WTC11 (cell line): ENCODE data around the gene CYP2F1. TPM values are rescaled to one million over a fixed set of nuclear protein-coding genes. Genes with fewer than 3 reads are reported as not detected.
"Not testable (repeated sequence)": the region's sequence is repeated elsewhere in the genome, so short reads cannot be mapped to it uniquely, and the experiment has no call there.

Experiments
- ATAC-seq: fragments of 200-7000 bp; cut with Tn5 transposase; 2 replicates; pipeline ENCODE4 v1.10.0; 2021; ENCODE audit warnings: mild to moderate bottlenecking, moderate library complexity
- CTCF ChIA-PET: fragments of 300-600 bp; sonication (Branson Sonifier 250); formaldehyde crosslinking; loops from one replicate; lab custom pipeline; 2021; ENCODE audit warnings: antibody characterized with exemption; lab: Charles Lee
- POLR2A ChIA-PET: fragments of 350-600 bp; sonication (Branson Sonifier 250); formaldehyde crosslinking; loops from one replicate; lab custom pipeline; 2021; ENCODE audit warnings: antibody characterized with exemption; lab: Charles Lee
- DNase-seq: peaks from one replicate; pipeline ENCODE4 v3.0.0; 2021; ENCODE audit warnings: low spot score
- H3K27ac Mint-ChIP-seq: 2 replicates; pipeline ENCODE4 v1.8.0; 2021; ENCODE audit warnings: mixed read lengths
- H3K27me3 Mint-ChIP-seq: 2 replicates; pipeline ENCODE4 v1.8.0; 2021; ENCODE audit warnings: low read depth, mild to moderate bottlenecking, moderate library complexity, mixed read lengths
- H3K36me3 Mint-ChIP-seq: 2 replicates; pipeline ENCODE4 v1.8.0; 2021; ENCODE audit warnings: mixed read lengths
- H3K4me1 Mint-ChIP-seq: 2 replicates; pipeline ENCODE4 v1.8.0; 2022; ENCODE audit warnings: mixed read lengths
- H3K4me3 Mint-ChIP-seq: 2 replicates; pipeline ENCODE4 v1.8.0; 2021; ENCODE audit warnings: mild to moderate bottlenecking, moderate library complexity, mixed read lengths
- H3K9me3 Mint-ChIP-seq: 2 replicates; pipeline ENCODE4 v1.8.0; 2021; ENCODE audit warnings: mixed read lengths
- IRF2 ChIP-seq: sonication (generic); formaldehyde crosslinking; IDR thresholded peaks from 2 replicates; pipeline ENCODE4 v1.8.0; 2022; ENCODE audit warnings: low read depth, missing genetic modification reagents, borderline replicate concordance
- NFATC4 ChIP-seq: fragments of 250-450 bp; sonication (Bioruptor Pico); IDR thresholded peaks from 2 replicates; pipeline ENCODE4 v1.9.0; 2021; ENCODE audit warnings: mild to moderate bottlenecking
- TEAD1 ChIP-seq: sonication (generic); formaldehyde crosslinking; IDR thresholded peaks from 2 replicates; pipeline ENCODE4 v1.8.0; 2022; ENCODE audit warnings: mild to moderate bottlenecking, missing genetic modification reagents
- TP53 ChIP-seq: sonication (generic); formaldehyde crosslinking; IDR thresholded peaks from 2 replicates; pipeline ENCODE4 v1.8.1; 2023; ENCODE audit warnings: mild to moderate bottlenecking, missing genetic modification reagents
- ZNF121 ChIP-seq: sonication (generic); formaldehyde crosslinking; IDR thresholded peaks from 2 replicates; pipeline ENCODE4 v1.8.0; 2023; ENCODE audit warnings: missing genetic modification reagents
- ZNF138 ChIP-seq: sonication (generic); formaldehyde crosslinking; conservative IDR thresholded peaks from 2 replicates; pipeline ENCODE4 v1.8.1; 2022; ENCODE audit warnings: mild to moderate bottlenecking, moderate library complexity, missing genetic modification reagents
- total RNA-seq: library from RNA; stranded (reverse); gene quantifications from 3 replicates; pipeline ENCODE4 v1.2.3, GENCODE V29; 2021
- TF ChIP-seq, protein P1 (sequence below): sonication (generic); formaldehyde crosslinking; IDR thresholded peaks from 2 replicates; pipeline ENCODE4 v1.8.1; 2023; ENCODE audit warnings: mild to moderate bottlenecking, missing genetic modification reagents, moderate library complexity
- TF ChIP-seq, protein P2 (sequence below): sonication (generic); formaldehyde crosslinking; IDR thresholded peaks from 2 replicates; pipeline ENCODE4 v1.8.1; 2022; ENCODE audit warnings: mild to moderate bottlenecking, missing genetic modification reagents, moderate library complexity, borderline replicate concordance
- TF ChIP-seq, protein P3 (sequence below): sonication (generic); formaldehyde crosslinking; IDR thresholded peaks from 2 replicates; pipeline ENCODE4 v1.8.0; 2023; ENCODE audit warnings: mild to moderate bottlenecking, missing genetic modification reagents
- TF ChIP-seq, protein P4 (sequence below): fragments of 200-600 bp; IDR thresholded peaks from 2 replicates; pipeline ENCODE4 v1.8.0; 2022; ENCODE audit warnings: antibody characterized with exemption

CYP2F1 gene
- total RNA-seq, 1 experiment from 2014 or later, result 0.24 TPM

DNA sequence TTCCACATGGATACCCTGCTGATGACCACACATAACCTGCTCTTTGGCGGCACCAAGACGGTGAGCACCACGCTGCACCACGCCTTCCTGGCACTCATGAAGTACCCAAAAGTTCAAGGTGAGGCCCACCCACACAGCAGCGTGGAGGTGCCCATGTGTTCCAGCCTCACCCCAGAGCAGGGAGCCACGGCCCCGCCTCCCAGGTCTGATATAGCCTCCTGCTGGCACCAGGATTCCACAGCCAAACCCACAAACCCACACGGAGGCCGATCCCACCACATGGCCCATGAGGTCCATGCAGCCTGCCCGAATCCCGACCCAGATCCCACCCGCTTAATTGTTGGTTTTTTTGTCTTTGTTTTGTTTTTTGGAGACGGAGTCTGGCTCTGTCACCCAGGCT is 8.6 kb downstream of the CYP2F1 start:
- H3K27me3 Mint-ChIP-seq, ATAC-seq, H3K36me3 Mint-ChIP-seq, H3K27ac Mint-ChIP-seq, POLR2A ChIA-PET, DNase-seq, H3K4me3 Mint-ChIP-seq, H3K9me3 Mint-ChIP-seq: not testable (repeated sequence)
- H3K4me1 Mint-ChIP-seq, result peaks cover 11% of the 10 kb centered on the region
- CTCF ChIA-PET, result interaction anchor here (1.0 kb wide), 1 partner anchor 21 kb away, joined by 6 read pairs; no protein-coding TSS in a partner anchor

DNA sequence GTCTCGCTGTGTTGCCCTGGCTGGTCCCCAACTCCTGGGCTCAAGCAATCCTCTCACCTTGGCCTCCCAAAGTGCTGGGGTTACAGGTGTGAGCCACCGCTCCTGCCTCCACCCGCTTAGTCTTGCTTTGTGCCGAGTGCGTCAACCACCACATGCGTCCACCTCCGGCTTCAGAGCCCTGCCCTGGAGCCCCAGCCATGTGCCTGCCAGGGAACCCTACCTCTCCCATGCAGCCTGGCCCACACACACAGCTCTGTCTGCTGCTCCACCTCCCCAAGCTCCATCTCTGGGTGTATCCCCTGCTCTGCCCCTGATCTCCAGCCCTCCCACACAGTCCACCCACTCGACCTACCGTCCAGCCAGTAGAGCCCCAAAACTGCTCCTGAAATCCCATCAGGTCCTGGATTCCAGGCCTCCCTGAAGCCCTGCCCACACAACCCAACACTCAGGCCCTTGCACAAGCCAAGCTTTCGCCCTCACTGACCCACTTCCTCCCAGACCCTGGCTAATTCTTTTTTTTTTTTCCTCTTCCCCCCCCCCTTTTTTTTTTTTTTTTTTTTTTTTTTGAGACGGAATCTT is 9.6 kb downstream of the CYP2F1 start:
- Mint-ChIP-seq H3K27me3 (peaks cover 9% of the 10 kb centered on the region), H3K4me1 (peaks cover 21% of the 10 kb centered on the region), H3K36me3 (no peaks in the 10 kb centered on the region), H3K9me3 (no peaks in the 10 kb centered on the region), H3K4me3 (no peak overlapping the region), H3K27ac (no peak overlapping the region)
- ChIA-PET POLR2A (interaction anchor here (0.6 to 0.7 kb wide), 2 partner anchors 154 to 928 kb away, joined by 3 to 7 read pairs; no protein-coding TSS in a partner anchor), CTCF (interaction anchor here (0.6 to 1.2 kb wide), 5 partner anchors 12 to 460 kb away, joined by 3 to 6 read pairs (median 3); no protein-coding TSS in a partner anchor)
- ATAC-seq (no peak), DNase-seq (no peak)
- TF ChIP-seq, protein P1, sequence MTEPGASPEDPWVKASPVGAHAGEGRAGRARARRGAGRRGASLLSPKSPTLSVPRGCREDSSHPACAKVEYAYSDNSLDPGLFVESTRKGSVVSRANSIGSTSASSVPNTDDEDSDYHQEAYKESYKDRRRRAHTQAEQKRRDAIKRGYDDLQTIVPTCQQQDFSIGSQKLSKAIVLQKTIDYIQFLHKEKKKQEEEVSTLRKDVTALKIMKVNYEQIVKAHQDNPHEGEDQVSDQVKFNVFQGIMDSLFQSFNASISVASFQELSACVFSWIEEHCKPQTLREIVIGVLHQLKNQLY, result no peak
- TF ChIP-seq, protein P2, sequence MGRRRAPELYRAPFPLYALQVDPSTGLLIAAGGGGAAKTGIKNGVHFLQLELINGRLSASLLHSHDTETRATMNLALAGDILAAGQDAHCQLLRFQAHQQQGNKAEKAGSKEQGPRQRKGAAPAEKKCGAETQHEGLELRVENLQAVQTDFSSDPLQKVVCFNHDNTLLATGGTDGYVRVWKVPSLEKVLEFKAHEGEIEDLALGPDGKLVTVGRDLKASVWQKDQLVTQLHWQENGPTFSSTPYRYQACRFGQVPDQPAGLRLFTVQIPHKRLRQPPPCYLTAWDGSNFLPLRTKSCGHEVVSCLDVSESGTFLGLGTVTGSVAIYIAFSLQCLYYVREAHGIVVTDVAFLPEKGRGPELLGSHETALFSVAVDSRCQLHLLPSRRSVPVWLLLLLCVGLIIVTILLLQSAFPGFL (CRISPR knock-in tag), result no peak
- TF ChIP-seq ZNF138 (CRISPR knock-in tag) (no peak), NFATC4 (CRISPR knock-in tag) (no peak), TP53 (CRISPR knock-in tag) (no peak), IRF2 (CRISPR knock-in tag) (no peak)
- TF ChIP-seq, protein P3, sequence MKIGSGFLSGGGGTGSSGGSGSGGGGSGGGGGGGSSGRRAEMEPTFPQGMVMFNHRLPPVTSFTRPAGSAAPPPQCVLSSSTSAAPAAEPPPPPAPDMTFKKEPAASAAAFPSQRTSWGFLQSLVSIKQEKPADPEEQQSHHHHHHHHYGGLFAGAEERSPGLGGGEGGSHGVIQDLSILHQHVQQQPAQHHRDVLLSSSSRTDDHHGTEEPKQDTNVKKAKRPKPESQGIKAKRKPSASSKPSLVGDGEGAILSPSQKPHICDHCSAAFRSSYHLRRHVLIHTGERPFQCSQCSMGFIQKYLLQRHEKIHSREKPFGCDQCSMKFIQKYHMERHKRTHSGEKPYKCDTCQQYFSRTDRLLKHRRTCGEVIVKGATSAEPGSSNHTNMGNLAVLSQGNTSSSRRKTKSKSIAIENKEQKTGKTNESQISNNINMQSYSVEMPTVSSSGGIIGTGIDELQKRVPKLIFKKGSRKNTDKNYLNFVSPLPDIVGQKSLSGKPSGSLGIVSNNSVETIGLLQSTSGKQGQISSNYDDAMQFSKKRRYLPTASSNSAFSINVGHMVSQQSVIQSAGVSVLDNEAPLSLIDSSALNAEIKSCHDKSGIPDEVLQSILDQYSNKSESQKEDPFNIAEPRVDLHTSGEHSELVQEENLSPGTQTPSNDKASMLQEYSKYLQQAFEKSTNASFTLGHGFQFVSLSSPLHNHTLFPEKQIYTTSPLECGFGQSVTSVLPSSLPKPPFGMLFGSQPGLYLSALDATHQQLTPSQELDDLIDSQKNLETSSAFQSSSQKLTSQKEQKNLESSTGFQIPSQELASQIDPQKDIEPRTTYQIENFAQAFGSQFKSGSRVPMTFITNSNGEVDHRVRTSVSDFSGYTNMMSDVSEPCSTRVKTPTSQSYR (CRISPR knock-in tag), result no peak

DNA sequence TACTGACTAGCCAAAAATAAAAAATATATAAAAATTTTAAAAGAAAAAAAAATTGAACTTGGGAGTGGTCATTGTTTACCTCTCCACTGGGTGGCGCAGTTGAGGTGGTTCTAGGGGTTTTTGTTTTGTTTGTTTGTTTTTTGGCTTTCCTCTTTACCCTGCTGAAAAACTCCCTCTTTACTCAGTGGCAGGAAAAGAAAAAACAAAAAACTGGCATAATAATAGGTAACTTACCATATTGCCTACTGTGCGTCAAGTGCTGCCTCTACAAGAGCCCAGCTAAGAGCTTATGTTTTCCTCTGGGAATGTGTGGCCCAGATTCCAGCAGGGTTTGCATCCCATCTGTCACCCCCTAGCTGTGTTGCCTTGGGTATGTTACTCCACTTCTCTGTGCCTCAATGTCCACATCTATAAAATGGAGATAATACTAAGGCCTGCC is 12.6 kb downstream of the CYP2F1 start:
- peak; percentile 60 for DNase-seq
- TF ChIP-seq, protein P4, sequence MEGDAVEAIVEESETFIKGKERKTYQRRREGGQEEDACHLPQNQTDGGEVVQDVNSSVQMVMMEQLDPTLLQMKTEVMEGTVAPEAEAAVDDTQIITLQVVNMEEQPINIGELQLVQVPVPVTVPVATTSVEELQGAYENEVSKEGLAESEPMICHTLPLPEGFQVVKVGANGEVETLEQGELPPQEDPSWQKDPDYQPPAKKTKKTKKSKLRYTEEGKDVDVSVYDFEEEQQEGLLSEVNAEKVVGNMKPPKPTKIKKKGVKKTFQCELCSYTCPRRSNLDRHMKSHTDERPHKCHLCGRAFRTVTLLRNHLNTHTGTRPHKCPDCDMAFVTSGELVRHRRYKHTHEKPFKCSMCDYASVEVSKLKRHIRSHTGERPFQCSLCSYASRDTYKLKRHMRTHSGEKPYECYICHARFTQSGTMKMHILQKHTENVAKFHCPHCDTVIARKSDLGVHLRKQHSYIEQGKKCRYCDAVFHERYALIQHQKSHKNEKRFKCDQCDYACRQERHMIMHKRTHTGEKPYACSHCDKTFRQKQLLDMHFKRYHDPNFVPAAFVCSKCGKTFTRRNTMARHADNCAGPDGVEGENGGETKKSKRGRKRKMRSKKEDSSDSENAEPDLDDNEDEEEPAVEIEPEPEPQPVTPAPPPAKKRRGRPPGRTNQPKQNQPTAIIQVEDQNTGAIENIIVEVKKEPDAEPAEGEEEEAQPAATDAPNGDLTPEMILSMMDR, result peak; percentile 59
- peak; percentile 75; the same call in 1 of the 2 replicates for TF ChIP-seq TEAD1 (CRISPR knock-in tag)
- peak; percentile 58 for ATAC-seq
- H3K36me3 Mint-ChIP-seq, H3K9me3 Mint-ChIP-seq, POLR2A ChIA-PET, H3K4me3 Mint-ChIP-seq: not testable (repeated sequence)
- Mint-ChIP-seq H3K27ac (peak overlapping the region; percentile 60), H3K4me1 (peaks cover 29% of the 10 kb centered on the region), H3K27me3 (peaks cover 23% of the 10 kb centered on the region)
- CTCF ChIA-PET, result interaction anchor here (0.6 to 2.7 kb wide), 15 partner anchors 9 to 303 kb away, joined by 3 to 20 read pairs (median 3); partner anchors contain the start of genes CYP2F1 and HNRNPUL1

DNA sequence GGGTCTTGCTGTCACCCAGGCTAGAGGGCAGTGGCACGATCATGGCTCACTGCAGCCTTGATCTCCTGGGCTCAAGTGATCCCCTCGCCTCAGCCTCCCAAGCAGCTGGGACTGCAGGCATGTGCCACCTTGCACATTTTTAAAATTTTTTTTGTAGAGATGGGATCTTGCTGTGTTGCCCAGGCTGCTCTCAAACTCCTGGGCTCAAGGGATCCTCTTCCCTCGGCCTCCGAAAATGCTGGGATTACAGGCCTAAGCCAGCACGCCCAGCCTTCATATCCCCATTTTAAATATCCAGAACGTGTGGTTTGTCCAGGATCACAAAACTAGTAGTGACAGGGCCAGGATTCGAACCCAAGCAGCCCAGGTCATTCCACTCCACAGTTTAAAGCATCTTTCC is 13.1 kb downstream of the CYP2F1 start:
- TF ChIP-seq ZNF121 (CRISPR knock-in tag), result peak; percentile 98
- Mint-ChIP-seq H3K27me3 (peaks cover 25% of the 10 kb centered on the region), H3K4me1 (peaks cover 29% of the 10 kb centered on the region), H3K4me3 (peak overlapping the region; percentile 52; the same call in 1 of the 2 replicates), H3K27ac (peak overlapping the region; percentile 71)
- not testable (repeated sequence) for DNase-seq, H3K9me3 Mint-ChIP-seq, H3K36me3 Mint-ChIP-seq, ATAC-seq
- ChIA-PET CTCF (interaction anchor here (0.6 to 2.7 kb wide), 13 partner anchors 8 to 302 kb away, joined by 3 to 20 read pairs (median 3); partner anchors contain the start of genes CYP2F1 and HNRNPUL1), POLR2A (interaction anchor here (0.5 kb wide), 1 partner anchor 550 kb away, joined by 3 read pairs; no protein-coding TSS in a partner anchor)
